Measurements from ENCODE around the gene CALB2. TPM values are rescaled to one million over a fixed set of nuclear protein-coding genes. Genes with fewer than 3 reads are reported as not detected.

Gene CALB2
- total and polyA plus RNA-seq, 2 of the 8 experiments (the other 6 are each of a cell fraction or from before 2014, with no cell fraction given) = 1.9 to 2.6 TPM

DNA sequence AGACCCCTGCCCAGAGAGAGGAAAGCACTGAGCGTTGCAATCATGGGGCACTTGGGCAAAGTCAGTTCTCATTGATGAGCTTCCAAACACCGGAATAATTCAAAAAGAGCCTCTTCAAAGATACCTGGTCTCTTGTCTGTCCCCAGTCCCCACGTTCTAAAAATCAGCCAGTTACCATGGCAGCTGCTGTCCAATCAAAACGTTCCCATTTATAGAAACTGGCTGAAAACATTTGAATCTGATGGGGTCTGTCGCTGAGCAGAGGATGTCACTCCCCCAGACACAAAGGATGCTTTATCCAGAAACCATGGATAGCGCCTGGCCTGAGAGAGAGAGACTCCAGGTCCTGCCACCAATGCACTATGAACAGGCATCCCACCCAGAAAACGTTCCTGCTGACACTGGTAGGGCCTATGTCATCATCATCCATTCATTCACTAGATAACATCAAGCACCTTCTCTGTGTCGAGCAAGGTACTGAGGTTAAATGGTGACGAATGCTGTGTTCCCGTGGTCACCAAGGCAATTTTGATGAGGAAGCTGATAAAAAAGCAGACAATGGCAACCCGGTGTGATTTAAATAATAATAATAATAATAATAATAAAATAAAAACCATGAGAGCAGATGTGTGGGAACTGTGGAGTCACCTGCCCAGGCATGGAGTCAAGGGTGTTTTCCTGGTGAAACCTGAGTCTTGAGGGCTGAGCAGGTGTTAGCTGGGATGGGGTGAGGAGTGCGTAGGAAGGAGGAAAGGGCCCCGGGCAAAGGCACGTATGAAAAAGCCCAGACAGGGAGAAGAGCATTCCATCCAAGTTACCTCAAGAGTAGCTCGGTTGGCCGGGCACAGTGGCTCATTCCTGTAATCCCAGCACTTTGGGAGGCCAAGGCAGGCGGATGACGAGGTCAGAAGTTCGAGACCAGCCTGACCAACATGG, 19.0 kb upstream of the CALB2 start:
- H3K4me1 ChIP-seq (replicated peaks in 1 of 4; ENCODE audit: control insufficient read depth in 3 of 4, insufficient read depth in 4 of 4, low read length in 3 of 4) = peaks cover 0 to 2% (median 0%) of the 10 kb centered on the region in 4 experiments; a peak in 2 of 7 replicates
- H3K4me3 ChIP-seq (ENCODE audit: extremely low read depth in 1 of 4, insufficient read depth in 2 of 4, low read depth in 3 of 4, low read length in 4 of 4) = no peak overlapping the region
- no peak overlapping the region; a peak in 1 of 4 replicates for H3K4me2 ChIP-seq (ENCODE audit: insufficient read depth in 1 of 2, low read depth in 2 of 2, low read length in 2 of 2)
- H4K20me1 ChIP-seq (replicated peaks in 1 of 2; ENCODE audit: control insufficient read depth in 1 of 2, insufficient read depth in 2 of 2, low read length in 2 of 2) = peaks cover 0 to 2% of the 10 kb centered on the region in 2 experiments
- H3K4ac ChIP-seq (replicated peaks; ENCODE audit: insufficient read length, low read depth, low read length) = no peak overlapping the region
- FAIRE-seq (no peak), DNase-seq (ENCODE audit: low read depth in 1 of 2, low spot score in 2 of 2) (no peak)
- 87% methylated on average over 19 of the region's 19 CpGs; no CpG with 5 or more reads in 1 of the 2 experiments for WGBS, 2 experiments (ENCODE audit: extremely low coverage in 1 of 2, insufficient coverage in 1 of 2, insufficient read length in 1 of 2, insufficient replicate concordance in 2 of 2, low coverage in 1 of 2, low lambda C conversion rate in 2 of 2, missing lambda C conversion rate in 1 of 2)
- no peak overlapping the region for H2BK20ac ChIP-seq (ENCODE audit: low read length)
- H3K23ac ChIP-seq (ENCODE audit: insufficient read length) = no peak overlapping the region
- H2BK120ac ChIP-seq (replicated peaks; ENCODE audit: low read depth, low read length) = no peak overlapping the region
- H3K23me2 ChIP-seq (ENCODE audit: low read depth, low read length) = no peaks in the 10 kb centered on the region
- no peak overlapping the region for H4K91ac ChIP-seq (replicated peaks; ENCODE audit: insufficient read length, low read length)
- no peaks in the 10 kb centered on the region for H3K79me2 ChIP-seq (ENCODE audit: control insufficient read depth in 1 of 2, insufficient read depth in 2 of 2, low read length in 2 of 2)
- H3K27me3 ChIP-seq (replicated peaks in 1 of 4; ENCODE audit: control insufficient read depth in 3 of 4, extremely low read depth in 1 of 4, insufficient read depth in 3 of 4, low read length in 3 of 4) = no peaks in the 10 kb centered on the region
- no peak overlapping the region for H3K56ac ChIP-seq (replicated peaks; ENCODE audit: insufficient read length, low read depth, low read length)
- H3K79me1 ChIP-seq (ENCODE audit: low read depth, low read length) = no peaks in the 10 kb centered on the region
- no peak overlapping the region for H2BK12ac ChIP-seq (ENCODE audit: low read depth, low read length)
- H2AK5ac ChIP-seq (ENCODE audit: low read depth, low read length) = no peak overlapping the region
- no peak overlapping the region for H2BK5ac ChIP-seq (ENCODE audit: low read depth, low read length)
- ChIA-PET CTCF (ENCODE audit: partially characterized antibody) (interaction anchor here (0.6 to 6.7 kb wide), 8 partner anchors 10 to 838 kb away, joined by 3 to 24 read pairs (median 3); partner anchors contain the start of gene CALB2), POLR2A (ENCODE audit: partially characterized antibody) (interaction anchor here (0.6 kb wide), 1 partner anchor 83 kb away, joined by 3 read pairs; no protein-coding TSS in a partner anchor)
- H3K18ac ChIP-seq (ENCODE audit: extremely low read depth, low read length) = no peak overlapping the region
- no peak overlapping the region for H3K9ac ChIP-seq (replicated peaks in 1 of 4; ENCODE audit: extremely low read depth in 1 of 4, low read depth in 3 of 4, low read length in 3 of 4)
- no peaks in the 10 kb centered on the region for H3K9me3 ChIP-seq (ENCODE audit: insufficient read depth in 2 of 2, low read depth in 1 of 2, low read length in 1 of 2)
- H3K27ac ChIP-seq (ENCODE audit: low read depth, low read length) = no peak overlapping the region
- H4K5ac ChIP-seq (ENCODE audit: insufficient read length, low read depth, low read length) = no peak overlapping the region
- H2AFZ ChIP-seq (ENCODE audit: low read length) = no peak overlapping the region
- no peaks in the 10 kb centered on the region for H3K36me3 ChIP-seq (ENCODE audit: control insufficient read depth in 2 of 4, insufficient read depth in 4 of 4, low read length in 3 of 4)
- H4K8ac ChIP-seq (ENCODE audit: extremely low read depth, insufficient read depth, low read length) = no peak overlapping the region
- no peak overlapping the region for H2BK15ac ChIP-seq (ENCODE audit: low read length)
- no peak overlapping the region for H3K14ac ChIP-seq (ENCODE audit: insufficient read length)
- no peak for TF ChIP-seq CEBPB (IDR thresholded peaks at IDR 0.05; ENCODE audit: low read depth, low read length)
- no peak for TF ChIP-seq SIN3A (conservative IDR thresholded peaks at IDR 0.05 in 1 of 2, IDR thresholded peaks at IDR 0.05 in 1 of 2; ENCODE audit: low read depth in 1 of 2, low read length in 2 of 2)
- TF ChIP-seq POLR2AphosphoS5 (IDR thresholded peaks at IDR 0.05; ENCODE audit: low read depth, low read length) = no peak
- TF ChIP-seq CBX8 (IDR thresholded peaks at IDR 0.05; ENCODE audit: borderline replicate concordance, low read depth, low read length) = no peak
- TF ChIP-seq PHF8 (conservative IDR thresholded peaks at IDR 0.05; ENCODE audit: low read depth, low read length) = no peak
- no peak for TF ChIP-seq SP1 (IDR thresholded peaks at IDR 0.05; ENCODE audit: low read depth, low read length)
- TF ChIP-seq CHD1 (IDR thresholded peaks at IDR 0.05; ENCODE audit: low read depth, low read length) = no peak
- TF ChIP-seq, protein P1, sequence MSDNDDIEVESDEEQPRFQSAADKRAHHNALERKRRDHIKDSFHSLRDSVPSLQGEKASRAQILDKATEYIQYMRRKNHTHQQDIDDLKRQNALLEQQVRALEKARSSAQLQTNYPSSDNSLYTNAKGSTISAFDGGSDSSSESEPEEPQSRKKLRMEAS (IDR thresholded peaks at IDR 0.05) = no peak
- TF ChIP-seq RFX5 (IDR thresholded peaks at IDR 0.05; ENCODE audit: borderline replicate concordance, low read depth, low read length) = no peak
- TF ChIP-seq SRF (IDR thresholded peaks at IDR 0.05; ENCODE audit: low read depth, low read length) = no peak
- TF ChIP-seq SP4 (IDR thresholded peaks at IDR 0.05; ENCODE audit: low read length) = no peak

All from H1 (cell line).